Measurements from ENCODE around the gene ITPKB.

The ITPKB gene

DNA sequence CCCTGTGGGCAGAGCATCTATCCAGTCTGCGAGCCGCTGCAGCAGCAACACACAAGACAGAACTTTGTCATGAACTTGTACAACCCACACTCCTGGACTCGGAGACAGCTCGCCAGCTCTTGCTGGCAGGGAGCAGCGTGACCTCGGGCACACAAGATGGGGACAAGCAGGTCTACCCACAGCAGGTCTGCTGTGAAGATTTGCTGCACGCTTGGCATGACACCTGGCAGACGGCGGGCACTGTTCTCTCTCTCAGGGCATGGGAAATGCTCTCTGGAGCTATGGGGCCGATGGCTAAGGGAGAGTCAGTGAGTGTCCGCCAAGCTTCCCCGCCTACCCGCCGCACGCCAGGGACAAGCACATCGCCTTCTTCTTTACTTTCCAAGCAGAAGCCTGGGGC is 100.5 kb downstream of the ITPKB start:
- DNase-seq (ENCODE audit: low read depth): no peak
- TF ChIP-seq, protein P1, sequence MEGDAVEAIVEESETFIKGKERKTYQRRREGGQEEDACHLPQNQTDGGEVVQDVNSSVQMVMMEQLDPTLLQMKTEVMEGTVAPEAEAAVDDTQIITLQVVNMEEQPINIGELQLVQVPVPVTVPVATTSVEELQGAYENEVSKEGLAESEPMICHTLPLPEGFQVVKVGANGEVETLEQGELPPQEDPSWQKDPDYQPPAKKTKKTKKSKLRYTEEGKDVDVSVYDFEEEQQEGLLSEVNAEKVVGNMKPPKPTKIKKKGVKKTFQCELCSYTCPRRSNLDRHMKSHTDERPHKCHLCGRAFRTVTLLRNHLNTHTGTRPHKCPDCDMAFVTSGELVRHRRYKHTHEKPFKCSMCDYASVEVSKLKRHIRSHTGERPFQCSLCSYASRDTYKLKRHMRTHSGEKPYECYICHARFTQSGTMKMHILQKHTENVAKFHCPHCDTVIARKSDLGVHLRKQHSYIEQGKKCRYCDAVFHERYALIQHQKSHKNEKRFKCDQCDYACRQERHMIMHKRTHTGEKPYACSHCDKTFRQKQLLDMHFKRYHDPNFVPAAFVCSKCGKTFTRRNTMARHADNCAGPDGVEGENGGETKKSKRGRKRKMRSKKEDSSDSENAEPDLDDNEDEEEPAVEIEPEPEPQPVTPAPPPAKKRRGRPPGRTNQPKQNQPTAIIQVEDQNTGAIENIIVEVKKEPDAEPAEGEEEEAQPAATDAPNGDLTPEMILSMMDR (IDR thresholded peaks at IDR 0.05; ENCODE audit: low read depth, low read length, missing control alignments): no peak
- in situ Hi-C loops (cut with HindIII; ENCODE audit: low sequenced_read_pairs): loop anchor here (25.0 kb wide), 1 partner anchor 199 kb away; no protein-coding TSS in a partner anchor
- H3K4me3 ChIP-seq (ENCODE audit: low read depth, low read length): no peak overlapping the region

DNA sequence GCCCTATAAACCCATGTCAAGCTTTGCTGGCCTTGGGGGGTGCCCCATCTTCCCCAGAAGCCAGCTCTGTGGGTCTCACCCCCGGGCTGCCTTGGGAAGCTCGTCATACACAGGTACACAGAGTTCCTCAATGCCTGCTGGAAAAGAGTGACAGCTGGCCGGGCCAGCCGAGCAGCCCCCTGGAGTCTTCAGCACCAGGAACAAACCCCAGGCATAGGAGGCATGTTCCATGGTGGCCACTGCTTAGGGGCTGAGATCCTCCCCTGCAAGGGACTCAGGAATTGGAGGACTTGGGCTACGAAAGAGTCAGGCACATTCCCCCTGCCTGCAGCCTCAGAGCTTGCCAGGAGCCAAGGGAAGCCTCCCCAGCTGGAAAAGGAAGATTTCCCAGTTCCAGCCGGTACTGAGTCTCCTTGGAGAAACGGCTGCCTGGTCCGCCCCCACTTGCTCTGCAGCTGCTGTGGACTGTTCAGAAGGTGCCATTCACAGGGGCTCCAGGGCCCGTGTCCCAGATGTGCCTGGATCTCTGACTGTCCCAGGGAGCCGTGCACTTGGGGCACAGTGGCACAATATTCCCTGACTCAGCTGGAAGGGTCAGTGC is 101.0 kb downstream of the ITPKB start:
- DNase-seq (ENCODE audit: low read depth): no peak
- H3K4me3 ChIP-seq (ENCODE audit: low read depth, low read length): no peak overlapping the region
- TF ChIP-seq, protein P1 (IDR thresholded peaks at IDR 0.05; ENCODE audit: low read depth, low read length, missing control alignments): no peak
- in situ Hi-C loops (cut with HindIII; ENCODE audit: low sequenced_read_pairs): loop anchor here (25.0 kb wide), 1 partner anchor 199 kb away; no protein-coding TSS in a partner anchor

DNA sequence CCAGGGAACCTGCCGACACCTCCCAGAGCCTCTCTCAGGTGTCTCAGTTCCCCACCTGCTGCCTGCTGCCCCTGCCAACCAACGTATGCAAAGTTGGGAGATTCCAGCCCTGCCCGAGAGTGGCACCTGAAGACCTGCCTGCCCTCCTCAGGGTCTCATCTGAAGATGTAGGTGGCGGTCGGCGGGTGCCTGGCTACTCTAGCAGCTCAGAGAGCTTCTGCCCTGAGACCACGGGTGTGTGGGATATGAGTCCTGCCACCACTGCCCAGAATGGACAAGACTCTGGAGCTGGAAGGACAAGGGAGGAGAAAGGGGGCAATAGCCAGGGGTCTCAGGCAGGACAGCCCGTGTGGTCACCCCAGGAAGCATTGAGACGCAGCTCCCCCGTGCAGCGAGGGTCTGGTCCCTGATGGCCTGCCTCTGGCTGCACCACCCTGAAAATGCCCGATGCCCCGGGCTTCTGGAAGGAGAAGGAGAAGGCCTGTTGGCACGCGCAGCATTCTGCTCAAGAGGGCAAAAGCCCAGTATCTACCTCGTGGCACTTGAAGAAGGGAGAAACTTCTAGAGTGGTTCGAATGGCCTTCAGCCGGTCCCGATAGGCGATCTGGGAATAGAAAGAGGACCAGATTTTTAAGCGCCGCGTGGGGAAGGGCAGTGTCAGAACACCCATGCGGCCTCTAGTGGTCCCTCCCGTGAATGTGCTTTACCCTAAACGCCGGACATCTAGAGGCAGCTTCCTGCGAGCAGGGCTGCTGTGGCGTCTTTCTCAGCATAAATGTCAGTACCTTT is 101.7 kb downstream of the ITPKB start:
- TF ChIP-seq, protein P1 (IDR thresholded peaks at IDR 0.05; ENCODE audit: low read depth, low read length, missing control alignments): peak; percentile 49
- in situ Hi-C loops (cut with HindIII; ENCODE audit: low sequenced_read_pairs): loop anchor here (25.0 kb wide), 1 partner anchor 200 kb away; no protein-coding TSS in a partner anchor
- DNase-seq (ENCODE audit: low read depth): no peak
- no peak overlapping the region for H3K4me3 ChIP-seq (ENCODE audit: low read depth, low read length)

DNA sequence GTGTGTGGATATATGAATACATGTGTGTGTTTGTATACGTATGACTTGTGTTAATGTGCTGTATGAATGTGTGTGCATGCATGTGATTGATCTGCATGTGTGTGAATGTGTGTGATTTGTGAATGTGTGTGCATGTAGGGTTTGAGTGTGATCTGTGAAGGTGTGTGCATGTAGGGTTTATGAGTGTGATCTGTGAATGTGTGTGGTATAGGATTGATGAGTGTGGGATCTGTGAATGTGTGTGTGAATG is 102.3 kb downstream of the ITPKB start:
- TF ChIP-seq, protein P1 (IDR thresholded peaks at IDR 0.05; ENCODE audit: low read depth, low read length, missing control alignments): no peak
- no peak for DNase-seq (ENCODE audit: low read depth)
- in situ Hi-C loops (cut with HindIII; ENCODE audit: low sequenced_read_pairs): loop anchor here (25.0 kb wide), 1 partner anchor 201 kb away; no protein-coding TSS in a partner anchor
- H3K4me3 ChIP-seq (ENCODE audit: low read depth, low read length): no peak overlapping the region

DNA sequence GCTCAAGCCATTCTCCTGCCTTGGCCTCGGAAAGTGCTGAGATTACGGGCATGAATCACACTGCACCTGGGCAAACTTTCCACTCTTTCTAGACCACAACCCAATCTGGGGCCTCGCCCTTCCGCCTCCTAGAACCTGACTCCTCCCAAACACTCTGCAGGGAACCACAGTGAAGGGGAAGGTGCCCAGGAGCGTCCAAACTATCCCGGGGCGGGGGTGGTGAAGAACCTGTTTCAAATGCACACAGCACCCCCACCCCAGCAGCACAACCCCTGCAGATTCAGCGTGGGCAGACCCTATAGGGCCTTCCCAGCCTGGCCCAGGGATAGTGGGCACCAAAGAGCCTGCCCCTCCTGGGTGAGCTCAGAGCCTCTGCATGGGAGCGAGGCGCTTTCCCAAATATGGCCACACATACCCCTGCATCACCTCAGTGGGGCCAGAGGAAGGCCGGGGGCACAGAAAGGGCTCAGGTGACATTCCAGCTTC is 103.6 kb downstream of the ITPKB start:
- no peak for DNase-seq (ENCODE audit: low read depth)

DNA sequence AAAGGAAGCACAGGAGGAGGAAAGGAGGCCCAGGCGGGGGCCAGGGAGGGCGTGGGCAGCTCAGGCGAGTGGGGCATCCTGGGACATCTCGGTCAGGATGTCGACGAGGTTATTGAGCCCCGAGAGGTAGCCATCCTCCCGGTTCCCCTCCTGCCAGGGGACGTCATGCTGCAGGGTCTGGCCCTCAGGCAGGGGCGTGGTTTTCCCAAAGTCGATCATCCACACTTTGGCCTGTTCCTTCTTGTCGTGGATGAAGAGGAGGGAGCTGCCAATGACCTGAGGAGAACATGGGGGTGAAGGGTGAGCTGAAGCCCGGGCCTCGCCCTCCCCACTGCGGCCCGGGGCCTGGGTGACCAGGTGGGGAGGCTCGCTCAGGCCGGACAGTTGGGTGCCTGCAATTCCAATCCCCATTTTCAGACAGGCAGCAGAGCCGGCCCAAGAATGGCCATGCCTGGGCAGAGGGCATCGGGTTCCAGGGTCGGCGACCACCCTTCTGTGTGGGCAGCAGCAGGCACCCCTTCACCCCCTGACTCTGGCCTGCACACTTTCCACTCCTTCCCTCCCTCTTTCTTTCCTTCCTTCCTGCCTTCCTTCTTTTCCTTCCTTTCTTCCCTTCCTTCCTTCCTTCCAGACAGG is 104.4 kb downstream of the ITPKB start:
- H3K4me3 ChIP-seq (ENCODE audit: low read depth, low read length): no peak overlapping the region
- DNase-seq (ENCODE audit: low read depth): no peak
- in situ Hi-C loops (cut with HindIII; ENCODE audit: low sequenced_read_pairs): loop anchor here (25.0 kb wide), 1 partner anchor 203 kb away; no protein-coding TSS in a partner anchor
- TF ChIP-seq, protein P1 (IDR thresholded peaks at IDR 0.05; ENCODE audit: low read depth, low read length, missing control alignments): no peak

More for the DNA sequence above, 103.6 kb downstream of the ITPKB start:
- TF ChIP-seq, protein P1 (IDR thresholded peaks at IDR 0.05; ENCODE audit: low read depth, low read length, missing control alignments): no peak
- in situ Hi-C loops (cut with HindIII; ENCODE audit: low sequenced_read_pairs): loop anchor here (25.0 kb wide), 1 partner anchor 202 kb away; no protein-coding TSS in a partner anchor
- H3K4me3 ChIP-seq (ENCODE audit: low read depth, low read length): no peak overlapping the region
